Stomach smooth muscle (tissue), 2 donors: Measurements from ENCODE around the gene SORT1.
"Not testable (repeated sequence)": the region's sequence is repeated elsewhere in the genome, so short reads cannot be mapped to it uniquely, and the experiment has no call there.

ENCODE experiments used
- H3K27ac ChIP-seq: one replicate; pipeline ENCODE4 v1.7.0; 2013; ENCODE audit warnings: mild to moderate bottlenecking, low read length, inconsistent platforms
- H3K27me3 ChIP-seq, 2 donors: one replicate each; pipeline ENCODE4 v1.7.0; 2013; ENCODE audit warnings: low read length in 2 of 2; ENCODE audit not compliant: insufficient read depth in 2 of 2, control insufficient read depth in 1 of 2
- H3K36me3 ChIP-seq, 2 donors: one replicate each; pipeline ENCODE4 v1.7.0; 2013; ENCODE audit warnings: low read length in 2 of 2; ENCODE audit not compliant: control insufficient read depth in 2 of 2, insufficient read depth in 2 of 2
- H3K4me1 ChIP-seq: one replicate; pipeline ENCODE4 v1.7.0; 2013; ENCODE audit warnings: low read length; ENCODE audit not compliant: control insufficient read depth, insufficient read depth
- H3K4me3 ChIP-seq, 2 donors: one replicate each; pipeline ENCODE4 v1.7.0; 2013; ENCODE audit warnings: low read length in 2 of 2
- H3K9ac ChIP-seq, 2 donors: one replicate each; pipeline ENCODE4 v1.7.0; 2013; ENCODE audit warnings: low read length in 2 of 2, mild to moderate bottlenecking in 1 of 2
- H3K9me3 ChIP-seq, 2 donors: one replicate each; pipeline ENCODE4 v1.7.0; 2013; ENCODE audit warnings: low read length in 2 of 2; ENCODE audit not compliant: control insufficient read depth in 2 of 2
- donor health status: healthy.
- donor health status: Pancreatic carcinoma.

The SORT1 gene

DNA sequence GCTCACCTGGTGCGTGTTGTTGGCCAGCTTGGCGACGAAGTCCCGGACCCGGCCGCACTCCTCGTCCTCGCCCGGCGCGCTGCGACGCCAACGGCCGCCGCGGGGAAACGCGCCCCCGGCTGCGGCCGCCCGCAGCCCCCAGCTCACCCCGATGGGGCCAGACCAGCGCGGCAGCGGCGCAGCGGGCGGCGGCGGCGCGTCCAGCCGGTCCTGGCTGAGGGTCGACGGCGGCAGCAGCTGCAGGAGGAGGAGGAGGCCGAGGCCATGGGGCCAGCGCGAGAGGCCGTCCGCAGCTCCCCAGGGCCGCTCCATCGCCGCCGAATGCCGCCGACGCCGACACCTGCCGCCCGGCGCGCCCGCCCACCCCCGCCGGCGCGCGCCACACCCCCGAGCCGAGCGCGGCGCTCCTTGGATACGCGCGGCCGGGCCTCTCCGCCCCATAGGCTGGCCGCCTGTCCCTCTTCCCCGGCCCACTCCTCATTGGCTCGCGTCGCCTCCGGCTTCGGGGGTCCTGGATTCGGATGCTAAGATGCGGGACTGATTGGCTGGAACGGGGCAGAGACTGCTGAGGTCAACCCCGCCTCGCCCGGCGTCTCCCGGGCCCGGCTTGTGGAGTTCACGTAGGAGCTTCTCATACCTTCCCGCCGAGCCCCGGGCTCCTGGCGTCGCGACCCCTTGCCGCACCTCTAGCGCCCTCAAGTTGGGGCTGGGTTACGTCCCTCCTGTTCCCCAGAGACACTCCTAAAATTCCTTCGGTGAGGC, at the start of gene SORT1:
Gene SORT1, minus strand, starts transcription at position 338 of the 762 bp plus-strand sequence. Its CDS starts 26 bp downstream, at position 312.
- H3K4me1 ChIP-seq, result peaks cover 19% of the 10 kb centered on the region
- peak within 1 kb of the TSS; percentile 73 for H3K27ac ChIP-seq
- H3K36me3 ChIP-seq, result peaks cover 3 to 9% of the 10 kb centered on the region in 2 donors
- no peaks in the 10 kb centered on the region for H3K27me3 ChIP-seq
- H3K9ac ChIP-seq, result peak within 1 kb of the TSS; percentile 69 to 84
- H3K9me3 ChIP-seq, result no peaks in the 10 kb centered on the region
- H3K4me3 ChIP-seq, result peak within 1 kb of the TSS; percentile 77 to 81

DNA sequence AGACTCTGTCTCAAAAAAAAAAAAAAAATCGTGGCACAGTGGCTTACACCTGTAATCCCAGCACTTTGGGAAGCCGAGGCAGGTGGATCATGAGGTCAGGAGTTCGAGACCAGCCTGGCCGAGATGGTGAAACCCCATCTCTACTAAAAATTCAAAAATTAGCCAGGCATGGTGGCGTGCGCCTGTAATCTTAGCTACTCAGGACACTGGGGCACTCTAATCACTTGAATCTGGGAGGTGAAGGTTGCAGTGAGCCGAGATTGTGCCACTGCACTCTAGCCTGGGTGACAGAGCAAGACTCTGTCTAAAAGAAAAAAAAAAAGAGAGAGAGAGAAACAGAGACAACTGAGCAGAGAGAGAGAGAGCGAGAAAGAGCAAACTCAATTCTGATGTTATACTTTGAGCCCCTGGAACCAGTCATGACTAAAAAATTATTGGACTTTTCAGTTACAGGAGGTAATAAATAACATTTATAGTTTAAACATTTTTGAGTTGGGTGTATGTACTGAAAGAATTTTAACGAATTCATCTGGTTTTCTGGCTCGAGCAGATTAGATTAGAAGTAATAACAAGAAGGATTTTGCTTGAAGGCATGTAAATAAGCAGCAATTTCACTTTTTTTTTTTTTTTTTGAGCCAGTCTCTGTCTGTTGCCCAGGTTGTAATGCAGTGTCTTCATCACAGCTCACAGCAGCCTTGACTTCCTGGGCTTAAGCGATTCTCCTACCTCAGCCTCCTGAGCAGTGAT, 48.4 kb upstream of the SORT1 start:
- not testable (repeated sequence) for H3K27ac ChIP-seq, H3K9me3 ChIP-seq, H3K4me1 ChIP-seq, H3K4me3 ChIP-seq, H3K36me3 ChIP-seq, H3K9ac ChIP-seq
- H3K27me3 ChIP-seq, result peaks cover 7 to 18% of the 10 kb centered on the region in 2 donors

DNA sequence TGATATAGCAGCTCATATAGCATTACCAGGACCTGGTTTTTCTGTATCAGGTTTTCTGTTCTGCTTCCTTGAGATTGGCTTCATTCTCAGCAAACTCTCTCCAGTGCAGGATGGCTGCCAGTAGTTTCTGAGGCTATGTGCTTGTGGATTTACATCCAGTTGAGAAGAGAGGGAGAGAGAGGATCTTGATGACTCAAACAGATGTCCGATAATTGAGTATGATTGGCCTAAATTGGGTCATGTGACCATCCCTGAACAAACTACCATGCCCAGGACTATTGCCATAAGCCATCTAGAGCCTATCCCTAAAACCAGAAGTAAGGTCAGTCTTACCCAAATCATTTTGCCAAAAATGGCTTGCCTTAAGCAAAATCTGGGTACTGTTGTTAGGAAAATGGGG, 46.6 kb upstream of the SORT1 start:
- H3K27me3 ChIP-seq, result peaks cover 7 to 18% of the 10 kb centered on the region in 2 donors
- no peaks in the 10 kb centered on the region for H3K36me3 ChIP-seq
- no peak overlapping the region for H3K27ac ChIP-seq
- no peaks in the 10 kb centered on the region for H3K9me3 ChIP-seq
- no peak overlapping the region for H3K9ac ChIP-seq
- no peak overlapping the region for H3K4me3 ChIP-seq
- no peaks in the 10 kb centered on the region for H3K4me1 ChIP-seq

DNA sequence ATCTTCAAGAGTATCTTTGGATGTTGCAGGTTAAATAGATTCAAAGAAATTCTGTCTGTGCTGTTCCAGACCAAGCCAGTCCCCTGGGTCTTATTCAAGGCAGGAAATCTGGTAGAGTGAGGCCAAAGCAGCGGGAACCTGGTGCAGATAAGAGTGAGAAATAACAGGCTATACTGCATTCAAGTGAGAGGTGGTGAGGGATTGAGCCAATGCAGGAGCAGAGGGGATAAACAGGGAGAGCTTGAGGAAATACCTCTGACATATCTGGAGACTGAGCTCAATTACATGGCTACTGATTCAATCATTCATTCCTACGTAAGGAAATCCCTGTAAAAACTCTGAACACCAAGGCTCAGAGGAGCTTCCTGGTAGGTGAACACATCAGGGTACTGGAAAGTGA, 45.8 kb upstream of the SORT1 start:
- H3K36me3 ChIP-seq, result no peaks in the 10 kb centered on the region
- H3K9ac ChIP-seq, result no peak overlapping the region

DNA sequence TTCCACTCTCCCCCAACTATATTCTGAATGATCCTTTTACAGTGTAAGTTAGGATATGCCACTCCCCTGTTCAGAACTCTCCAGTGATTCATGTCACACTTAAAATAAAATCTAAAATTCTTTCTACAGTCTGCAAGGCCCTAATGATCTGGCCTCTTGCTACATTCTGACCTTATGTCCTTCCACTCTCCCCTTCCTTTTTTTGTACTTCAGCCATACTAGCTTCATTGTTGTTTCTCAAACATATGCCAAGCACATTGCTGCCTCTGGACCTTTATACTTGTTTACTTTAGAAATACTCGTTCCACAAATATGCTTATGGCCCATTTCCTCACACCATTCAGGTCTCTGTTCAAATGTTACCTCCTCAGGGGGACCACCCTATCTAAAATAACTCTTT, 43.4 kb upstream of the SORT1 start:
- Histone ChIP-seq H3K4me3 (no peak overlapping the region), H3K27me3 (peaks cover 7 to 18% of the 10 kb centered on the region in 2 donors), H3K27ac (no peak overlapping the region), H3K9ac (no peak overlapping the region), H3K36me3 (no peaks in the 10 kb centered on the region), H3K4me1 (no peaks in the 10 kb centered on the region), H3K9me3 (no peaks in the 10 kb centered on the region)

More for the DNA sequence above, 45.8 kb upstream of the SORT1 start:
- H3K9me3 ChIP-seq, result no peaks in the 10 kb centered on the region
- H3K4me3 ChIP-seq, result no peak overlapping the region
- no peaks in the 10 kb centered on the region for H3K4me1 ChIP-seq
- no peak overlapping the region for H3K27ac ChIP-seq
- peaks cover 7 to 18% of the 10 kb centered on the region in 2 donors for H3K27me3 ChIP-seq

DNA sequence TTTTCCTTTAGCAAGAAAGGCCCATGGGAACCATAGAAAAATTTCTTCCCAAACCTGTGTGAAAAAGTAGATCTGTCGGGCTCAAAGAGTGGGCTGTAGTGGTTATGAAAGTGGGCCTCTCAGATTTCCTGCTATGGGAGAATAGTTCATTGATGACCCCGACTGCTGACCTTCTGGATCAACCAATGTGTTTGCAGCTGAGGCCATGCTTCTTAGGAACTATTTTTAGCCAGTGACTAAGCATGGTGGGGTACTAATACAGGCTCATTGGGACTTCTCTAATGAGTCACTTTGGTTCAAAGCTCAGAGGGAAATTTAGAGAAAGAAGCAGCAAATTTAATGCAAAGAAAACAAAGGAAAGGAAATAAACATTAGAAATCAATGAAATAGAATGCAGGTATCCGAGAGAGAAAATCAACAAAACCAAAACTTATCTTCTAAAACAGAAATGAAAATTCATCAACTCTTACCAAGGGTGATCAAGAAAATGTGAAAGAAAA, 41.1 kb upstream of the SORT1 start:
- Histone ChIP-seq H3K4me1 (no peaks in the 10 kb centered on the region), H3K9ac (no peak overlapping the region), H3K4me3 (no peak overlapping the region), H3K36me3 (no peaks in the 10 kb centered on the region), H3K9me3 (no peaks in the 10 kb centered on the region), H3K27me3 (peaks cover 5 to 13% of the 10 kb centered on the region in 2 donors), H3K27ac (no peak overlapping the region)

DNA sequence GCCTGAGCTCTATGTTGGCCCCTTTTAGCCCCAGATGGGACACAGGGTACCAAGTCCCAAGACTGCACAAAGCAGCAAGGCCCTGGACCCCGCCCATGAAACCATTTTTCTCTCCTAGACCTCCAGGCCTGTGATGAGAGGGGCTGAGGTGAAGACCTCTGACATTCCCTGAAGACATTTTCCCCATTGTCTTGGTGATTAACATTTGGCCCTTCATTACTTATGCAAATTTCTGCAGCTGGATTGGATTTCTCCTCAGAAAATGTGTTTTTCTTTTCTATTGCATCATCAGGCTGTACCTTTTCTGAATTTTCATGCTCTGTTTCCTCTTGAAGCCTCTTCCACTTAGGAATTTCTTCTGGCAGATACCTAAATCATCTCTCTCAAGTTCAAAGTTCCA, 36.8 kb upstream of the SORT1 start:
- H3K4me3 ChIP-seq, result no peak overlapping the region
- H3K9me3 ChIP-seq, result no peaks in the 10 kb centered on the region
- no peak overlapping the region for H3K27ac ChIP-seq
- H3K4me1 ChIP-seq, result no peaks in the 10 kb centered on the region
- H3K27me3 ChIP-seq, result no peaks in the 10 kb centered on the region
- H3K9ac ChIP-seq, result no peak overlapping the region
- H3K36me3 ChIP-seq, result no peaks in the 10 kb centered on the region

DNA sequence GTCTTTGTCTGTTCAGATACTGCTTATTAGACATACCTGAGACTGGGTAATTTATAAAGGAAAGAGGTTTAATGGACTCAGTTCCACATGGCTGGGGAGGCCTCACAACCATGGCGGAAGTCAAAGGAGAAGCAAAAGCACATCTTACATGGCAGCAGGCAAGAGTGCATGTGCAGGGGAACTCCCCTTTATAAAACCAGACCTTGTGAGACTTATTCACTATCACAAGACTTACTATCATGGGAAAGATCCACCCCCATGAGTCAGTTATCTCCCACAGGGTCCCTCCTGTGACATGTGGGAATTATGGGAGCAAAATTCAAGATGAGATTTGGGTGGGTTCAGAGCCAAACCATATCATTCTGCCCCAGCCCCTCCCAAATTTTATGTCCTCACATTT, 35.6 kb upstream of the SORT1 start:
- H3K36me3 ChIP-seq, result no peaks in the 10 kb centered on the region
- H3K27ac ChIP-seq, result no peak overlapping the region
- H3K4me1 ChIP-seq, result no peaks in the 10 kb centered on the region
- no peaks in the 10 kb centered on the region for H3K27me3 ChIP-seq
- H3K9ac ChIP-seq, result no peak overlapping the region
- H3K4me3 ChIP-seq, result no peak overlapping the region
- H3K9me3 ChIP-seq, result no peaks in the 10 kb centered on the region

DNA sequence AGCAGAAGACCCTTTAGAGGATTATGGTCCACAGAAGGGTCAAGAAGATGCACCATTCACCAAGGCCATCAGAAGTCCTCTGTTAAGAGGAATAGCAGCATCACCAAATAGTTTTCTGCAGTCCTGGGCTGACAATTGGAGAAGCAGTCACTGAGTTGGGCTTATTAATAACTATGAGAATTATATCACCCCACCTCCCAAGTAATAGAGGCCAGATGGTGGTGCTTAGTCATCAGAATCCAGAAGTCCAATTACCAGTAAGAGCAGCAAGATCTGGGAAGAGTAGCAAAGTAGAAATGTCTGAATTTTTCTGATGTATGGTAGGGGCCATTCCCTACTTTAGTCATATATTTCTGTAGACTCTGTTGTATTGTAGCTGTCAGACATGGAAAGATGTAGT, 34.6 kb upstream of the SORT1 start:
- Histone ChIP-seq H3K9me3 (no peaks in the 10 kb centered on the region), H3K4me3 (no peak overlapping the region), H3K4me1 (peaks cover 5% of the 10 kb centered on the region), H3K27ac (no peak overlapping the region), H3K9ac (no peak overlapping the region), H3K36me3 (no peaks in the 10 kb centered on the region), H3K27me3 (no peaks in the 10 kb centered on the region)

DNA sequence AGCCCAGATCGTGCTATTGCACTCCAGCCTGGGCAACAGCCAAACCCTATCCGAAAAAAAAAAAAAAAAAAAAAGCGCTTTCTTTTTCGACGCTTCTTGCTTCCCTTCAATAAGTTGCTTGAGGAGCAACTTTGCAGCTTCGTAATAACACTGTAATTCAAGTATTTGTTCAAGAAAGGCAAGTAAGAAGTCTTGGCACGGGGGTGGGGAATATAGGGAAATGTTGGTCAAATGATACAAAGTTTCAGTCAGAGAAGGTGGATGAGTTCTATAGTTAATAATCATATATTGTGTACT, 29.4 kb upstream of the SORT1 start:
- H3K9me3 ChIP-seq, result no peaks in the 10 kb centered on the region
- peak overlapping the region; percentile 92 for H3K4me3 ChIP-seq
- peak overlapping the region; percentile 85 for H3K27ac ChIP-seq
- H3K36me3 ChIP-seq, result no peaks in the 10 kb centered on the region
- H3K27me3 ChIP-seq, result no peaks in the 10 kb centered on the region
- H3K4me1 ChIP-seq, result peaks cover 15% of the 10 kb centered on the region
- H3K9ac ChIP-seq, result peak overlapping the region; percentile 65 to 90
